Choroid plexus epithelial cell (primary cell): ENCODE measurements around the gene COX7B2.

Source experiments
- DNase-seq: peaks from one replicate; pipeline ENCODE4 v3.0.0-alpha.2; 2010; ENCODE audit warnings: low read depth
- H3K4me3 ChIP-seq: 2 replicates; pipeline ENCODE4 v1.5.1; 2011; ENCODE audit warnings: low read depth, mild to moderate bottlenecking, control low read depth, low read length, moderate library complexity
- CTCF ChIP-seq: conservative IDR thresholded peaks from 2 replicates; pipeline ENCODE4 v1.5.1; 2011; ENCODE audit warnings: low read depth, mild to moderate bottlenecking, control low read depth, inconsistent platforms, low read length, moderate library complexity

Gene COX7B2

GRCh38 chr4:46909078-46909477 is at the start of gene COX7B2:
TSS of gene COX7B2 (minus strand) at chr4:46909245. CDS start at chr4:46735192, 174,053 bp downstream.
- no peak for DNase-seq
- TF ChIP-seq CTCF, result no peak

GRCh38 chr4:46956451-46956850 is 47.4 kb upstream of the COX7B2 start:
- no peak for TF ChIP-seq CTCF
- H3K4me3 ChIP-seq, result no peak overlapping the region
- peak; percentile 12 for DNase-seq

More at GRCh38 chr4:46909078-46909477, at the start of gene COX7B2:
- H3K4me3 ChIP-seq, result no peak within 1 kb of the TSS

- DNase-seq, result no peak
- H3K4me3 ChIP-seq, result no peak overlapping the region
- TF ChIP-seq CTCF, result no peak
Observed at GRCh38 chr4:46955601-46956000, 46.6 kb upstream of the COX7B2 start.

GRCh38 chr4:46954643-46955042 is 45.6 kb upstream of the COX7B2 start:
- no peak overlapping the region for H3K4me3 ChIP-seq
- no peak for TF ChIP-seq CTCF
- no peak for DNase-seq

GRCh38 chr4:46953564-46953963 is 44.5 kb upstream of the COX7B2 start:
- no peak overlapping the region for H3K4me3 ChIP-seq
- DNase-seq, result no peak
- TF ChIP-seq CTCF, result no peak

- no peak for TF ChIP-seq CTCF
- H3K4me3 ChIP-seq, result no peak overlapping the region
- DNase-seq, result no peak
Observed at GRCh38 chr4:46952451-46952850, 43.4 kb upstream of the COX7B2 start.

GRCh38 chr4:46950826-46951225 is 41.8 kb upstream of the COX7B2 start:
- no peak for TF ChIP-seq CTCF
- no peak overlapping the region for H3K4me3 ChIP-seq
- no peak for DNase-seq
